SIG-M5 (cell line): ENCODE data around the gene ACOT7.

Experiments used
- DNase-seq: peaks from one replicate; lab custom pipeline; 2025; lab: John Stamatoyannopoulos, UW

ACOT7 gene

DNA sequence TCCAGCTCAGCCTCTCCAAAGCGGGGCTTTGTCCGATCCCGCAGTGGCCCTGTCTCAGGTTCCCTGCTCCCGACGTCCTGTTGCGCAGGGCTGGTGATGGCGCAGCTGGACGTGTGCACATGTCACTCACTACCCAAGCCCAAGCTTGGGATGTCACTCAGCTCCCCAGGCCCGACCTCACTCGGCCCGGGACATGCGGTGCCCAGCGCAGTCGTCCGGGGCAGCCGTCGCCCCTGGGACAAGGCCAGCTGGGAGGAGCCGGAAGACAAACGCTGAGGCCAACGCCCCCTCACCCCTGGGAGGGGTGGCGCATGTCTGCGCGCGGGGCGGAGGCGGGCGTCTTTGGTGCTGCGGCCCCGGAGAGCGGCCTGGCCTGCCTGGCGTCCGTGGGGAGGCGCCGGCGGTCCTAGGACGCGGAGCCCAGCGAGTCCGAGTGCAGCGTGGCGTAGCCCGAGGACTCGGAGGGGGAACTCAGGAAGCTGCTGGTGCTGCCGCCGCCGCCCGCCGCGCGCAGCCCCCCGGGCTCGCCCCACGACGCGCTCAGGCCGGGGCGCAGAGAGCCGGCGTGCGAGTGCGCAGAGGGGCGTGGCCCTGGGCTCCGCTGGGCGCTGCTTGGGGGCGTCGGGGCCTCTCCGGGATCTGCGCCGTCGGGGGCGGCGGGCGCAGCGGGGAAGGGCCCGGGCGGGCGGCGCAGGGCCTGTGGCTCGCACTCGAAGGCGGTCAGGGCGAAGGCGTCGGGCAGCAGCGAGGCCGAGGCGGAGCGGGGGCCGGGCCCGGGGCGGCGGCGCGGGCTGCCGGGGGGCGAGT lies 144.4 kb downstream of the ACOT7 start:
- DNase-seq = no peak

DNA sequence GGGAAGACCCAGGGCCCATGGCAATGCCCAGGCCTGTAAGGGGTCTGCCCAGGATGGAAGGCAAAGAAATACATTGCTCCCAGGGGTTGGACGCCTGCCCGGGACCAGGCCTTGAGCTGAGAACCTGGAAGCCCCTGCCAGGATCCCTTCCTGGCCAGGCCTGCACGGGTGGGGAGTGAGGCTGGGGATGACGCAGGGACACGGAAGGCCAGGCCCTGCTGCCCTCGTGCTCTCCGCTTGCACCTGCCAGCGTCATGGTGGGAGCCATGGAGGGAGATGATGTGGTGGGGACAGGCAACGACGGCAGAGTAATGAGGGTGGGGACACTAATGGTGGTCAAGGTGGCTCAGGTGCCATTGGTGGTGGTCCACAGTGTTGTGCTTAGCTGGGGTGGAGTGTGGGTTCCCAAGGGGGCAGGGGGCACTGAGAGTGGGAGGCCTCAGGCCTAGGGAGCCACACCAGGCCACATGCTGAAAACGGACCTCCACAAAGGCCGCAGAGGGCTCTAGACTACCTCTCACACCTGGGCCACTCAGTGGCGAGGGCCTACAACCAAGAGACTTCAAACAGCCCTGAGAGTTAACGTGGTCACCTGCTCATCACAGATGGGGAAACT lies 145.3 kb downstream of the ACOT7 start:
- no peak for DNase-seq

DNA sequence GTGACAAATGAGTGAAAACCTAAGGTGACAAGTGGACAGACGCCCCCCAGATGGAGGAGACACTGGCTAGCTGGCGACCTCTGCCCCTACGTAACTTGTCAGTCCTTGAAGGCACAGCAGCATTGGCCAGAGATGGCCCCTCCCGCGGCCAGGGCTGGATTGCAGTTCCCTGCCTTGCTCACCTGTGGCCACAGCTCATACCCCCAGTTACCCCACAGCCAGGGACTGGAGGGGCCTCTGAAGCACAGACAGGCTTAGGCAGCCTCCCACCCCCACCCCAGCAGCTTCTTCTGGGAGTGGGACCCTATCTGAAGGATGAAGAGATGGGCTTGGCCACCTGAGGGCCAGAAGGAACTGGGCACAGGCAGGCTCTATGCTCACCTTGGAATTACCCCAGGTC lies 145.9 kb downstream of the ACOT7 start:
- no peak for DNase-seq

DNA sequence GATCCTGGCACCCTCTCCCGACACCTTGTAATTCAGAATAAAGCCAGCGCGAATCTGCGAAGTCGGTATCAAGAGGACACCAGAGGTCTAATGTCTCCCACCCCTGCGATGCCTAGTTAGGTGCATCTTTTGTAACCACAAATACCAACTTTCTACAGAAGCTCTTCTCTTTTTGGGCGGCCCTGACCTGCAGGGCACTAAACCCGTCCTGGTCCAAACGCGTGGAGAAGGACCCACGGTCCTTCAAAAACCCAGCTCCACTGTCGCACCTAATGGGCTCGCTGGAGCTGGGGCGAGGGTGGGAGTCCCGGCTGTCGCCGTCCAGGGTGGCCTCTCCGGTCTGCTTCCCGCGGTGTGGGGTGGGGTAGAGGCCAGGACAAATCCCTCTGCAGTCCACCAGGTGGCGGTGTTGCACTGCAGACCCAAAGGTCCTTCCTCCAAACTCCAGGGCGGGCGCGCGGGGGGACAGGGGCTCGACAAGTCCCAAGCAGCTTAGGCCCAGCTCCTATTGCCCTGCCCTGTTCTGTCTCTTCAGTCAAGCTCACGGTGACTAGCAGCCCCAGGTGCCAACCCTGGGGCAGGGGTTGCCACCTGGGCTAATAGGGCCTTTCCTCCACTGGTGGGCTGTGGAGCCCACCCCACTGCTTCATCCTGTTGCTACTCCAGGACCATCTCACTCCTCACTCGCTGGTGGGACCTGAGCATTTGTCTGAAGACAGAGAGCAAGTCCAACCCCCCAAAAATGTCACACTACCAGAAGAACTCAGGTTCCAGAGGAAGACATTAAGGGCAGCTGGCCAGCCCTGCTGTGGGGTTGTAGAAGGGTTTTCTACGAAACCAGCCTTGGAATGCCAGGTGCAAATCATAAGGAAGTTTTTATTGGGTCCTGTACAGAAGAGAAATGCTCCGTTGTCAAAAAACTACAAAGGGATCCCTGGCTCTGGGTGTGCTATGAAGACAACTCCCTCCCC lies 146.8 kb downstream of the ACOT7 start:
- DNase-seq = no peak

DNA sequence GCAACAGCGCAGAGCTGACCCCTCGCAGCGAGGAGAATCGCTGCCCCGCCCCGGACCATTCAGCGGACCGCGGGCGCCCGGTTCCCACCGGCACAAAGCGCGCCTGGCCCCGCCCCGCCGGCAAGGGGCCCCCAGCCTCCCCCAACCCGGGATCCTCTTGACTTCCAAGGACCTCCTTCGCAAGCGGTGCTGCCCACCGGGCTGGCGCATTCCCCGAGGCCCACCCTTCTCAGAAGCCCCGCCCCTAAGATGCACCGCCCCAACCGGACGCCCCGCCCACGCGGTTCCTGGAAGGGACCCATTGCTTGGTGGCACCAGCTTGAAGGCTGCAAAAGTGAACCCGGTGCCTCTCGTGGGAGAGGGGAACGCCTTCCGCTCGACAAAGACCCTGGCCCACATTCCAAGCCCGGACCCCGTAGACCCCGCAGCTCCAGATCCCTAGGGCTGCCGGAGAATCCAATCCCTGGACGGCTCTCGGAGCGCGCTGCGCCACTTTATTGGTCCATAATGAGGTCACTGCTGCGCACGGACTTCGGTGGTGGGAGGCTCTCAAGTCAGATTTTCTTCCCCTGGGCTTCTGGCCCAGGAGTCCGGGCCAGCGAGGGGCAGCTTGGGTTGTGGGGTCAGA lies 147.6 kb downstream of the ACOT7 start:
- DNase-seq = no peak

DNA sequence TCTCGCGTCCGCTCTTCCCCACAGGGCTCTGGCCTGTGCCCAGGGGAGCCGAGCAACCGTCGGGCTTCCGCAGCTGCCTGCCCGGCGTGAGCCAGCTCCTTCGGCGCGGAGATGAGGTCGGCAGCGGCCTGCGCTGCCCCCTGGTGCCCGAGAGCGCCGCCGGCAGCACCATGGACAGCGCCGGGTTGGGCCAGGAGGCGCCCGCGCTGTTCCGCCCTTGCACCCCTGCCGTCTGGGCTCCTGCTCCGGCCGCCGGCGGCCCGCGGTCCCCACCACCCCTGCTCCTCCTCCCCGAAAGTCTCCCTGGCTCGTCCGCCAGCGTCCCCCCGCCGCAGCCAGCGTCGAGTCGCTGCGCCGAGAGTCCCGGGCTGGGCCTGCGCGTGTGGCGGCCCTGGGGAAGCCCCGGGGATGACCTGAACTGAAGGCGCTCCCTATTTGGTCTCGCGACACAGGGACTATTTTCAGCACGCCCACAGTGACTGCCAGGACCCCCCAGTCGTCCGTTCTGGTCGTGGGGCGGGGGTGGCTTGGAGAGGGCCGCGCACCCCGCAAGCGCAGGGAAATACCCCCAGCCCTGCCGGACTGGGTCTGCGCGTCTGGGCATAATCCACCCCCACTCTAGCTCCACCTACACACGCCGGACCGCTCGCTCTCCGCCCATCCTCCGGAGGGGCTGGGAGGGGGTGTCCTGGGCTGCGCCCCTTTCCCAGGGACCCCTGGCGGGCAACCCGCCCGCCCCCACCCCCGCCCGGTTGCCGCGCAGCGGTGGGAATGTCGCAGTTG lies 148.3 kb downstream of the ACOT7 start:
- DNase-seq = no peak

DNA sequence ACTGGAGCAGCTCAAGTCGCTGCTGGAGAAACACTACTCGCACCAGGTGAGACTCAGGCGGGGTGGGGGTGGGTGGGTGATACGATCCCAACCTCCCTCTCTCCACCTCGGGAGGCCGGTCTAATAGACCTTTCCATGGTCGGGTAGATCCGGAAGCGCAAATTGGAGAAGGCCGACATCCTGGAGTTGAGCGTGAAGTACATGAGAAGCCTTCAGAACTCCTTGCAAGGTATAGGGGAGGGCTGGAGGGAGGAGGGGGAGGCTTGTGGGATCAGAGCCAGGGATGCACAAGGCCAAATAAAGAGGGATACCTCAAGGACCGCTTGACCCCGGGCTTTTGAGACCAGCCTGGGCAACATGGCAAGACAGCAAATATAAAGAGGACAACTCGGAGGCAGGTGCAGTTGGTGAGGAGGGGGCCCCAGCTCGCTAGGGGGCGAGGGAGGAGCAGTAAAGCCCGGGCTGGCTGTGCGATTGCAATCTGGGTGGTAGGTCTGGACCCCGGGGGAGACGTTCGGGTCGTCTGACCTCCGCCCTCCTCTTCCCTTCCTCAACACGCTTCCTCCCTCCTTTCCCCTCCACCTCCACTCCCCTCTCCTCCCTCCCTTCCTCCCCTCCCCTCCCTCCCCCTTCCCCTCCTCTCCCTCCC lies 149.0 kb downstream of the ACOT7 start:
- DNase-seq = no peak

DNA sequence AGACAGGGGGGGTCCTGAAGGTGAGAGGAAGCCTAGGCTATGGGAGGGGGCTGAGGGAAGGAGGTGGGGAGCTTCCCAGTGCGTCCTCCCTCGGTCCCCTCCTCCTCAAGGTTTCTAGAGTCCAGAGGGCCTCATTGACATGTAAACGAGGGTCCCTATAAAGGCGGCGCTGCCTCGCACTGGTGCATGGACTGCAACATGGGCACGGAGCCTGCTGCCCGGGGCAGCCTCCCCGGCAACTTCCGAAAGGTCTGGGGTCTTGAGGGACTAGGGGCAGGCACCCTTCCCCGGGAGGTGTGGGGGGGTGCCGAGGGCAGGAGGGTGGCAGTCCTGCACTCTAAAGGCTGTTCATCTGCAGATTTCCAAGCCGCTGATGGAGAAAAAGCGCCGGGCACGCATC lies 149.6 kb downstream of the ACOT7 start, which contains the start of gene HES3:
HES3 (plus strand) TSS at position 187 of the 400 bp plus-strand sequence; CDS start at position 374, 187 bp downstream.
- no peak for DNase-seq

DNA sequence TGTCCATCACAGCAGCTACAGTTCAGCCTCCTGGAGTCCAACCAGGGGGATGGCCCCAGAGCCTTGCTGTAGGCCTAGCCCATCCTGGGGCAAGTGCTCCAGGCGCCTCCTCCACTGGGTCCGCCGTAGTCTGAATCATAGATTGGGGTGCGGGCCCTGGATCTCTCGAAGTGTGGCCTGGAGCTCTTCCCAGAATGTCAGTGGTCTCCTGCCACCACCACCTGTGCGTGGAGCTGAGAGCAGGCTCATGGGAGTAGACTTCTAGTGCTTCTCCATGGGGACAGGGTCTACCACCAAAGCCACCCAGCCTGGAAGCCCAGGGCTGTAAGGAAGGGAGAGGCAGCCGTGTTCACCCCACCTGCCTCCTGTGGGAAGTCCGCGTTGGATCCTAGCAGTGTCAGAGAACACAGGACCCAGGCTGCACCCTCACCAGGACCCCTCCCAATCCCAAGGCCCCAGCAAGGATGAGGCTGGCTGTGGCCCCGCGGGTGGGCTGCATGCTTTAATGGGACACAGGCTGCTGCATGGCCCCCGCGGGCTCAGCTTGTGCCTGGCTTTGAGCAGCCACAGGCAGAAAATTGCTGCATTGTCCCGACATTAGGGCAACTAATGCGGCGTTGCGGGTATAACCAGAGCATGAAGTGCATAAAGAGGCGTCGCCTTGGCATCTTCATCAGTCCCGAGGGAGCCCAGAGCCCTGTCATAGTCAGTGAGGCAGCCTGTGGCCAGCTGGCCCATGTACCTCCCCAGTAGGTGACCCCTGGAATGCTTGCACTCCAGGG lies 150.3 kb downstream of the ACOT7 start:
- DNase-seq = no peak

DNA sequence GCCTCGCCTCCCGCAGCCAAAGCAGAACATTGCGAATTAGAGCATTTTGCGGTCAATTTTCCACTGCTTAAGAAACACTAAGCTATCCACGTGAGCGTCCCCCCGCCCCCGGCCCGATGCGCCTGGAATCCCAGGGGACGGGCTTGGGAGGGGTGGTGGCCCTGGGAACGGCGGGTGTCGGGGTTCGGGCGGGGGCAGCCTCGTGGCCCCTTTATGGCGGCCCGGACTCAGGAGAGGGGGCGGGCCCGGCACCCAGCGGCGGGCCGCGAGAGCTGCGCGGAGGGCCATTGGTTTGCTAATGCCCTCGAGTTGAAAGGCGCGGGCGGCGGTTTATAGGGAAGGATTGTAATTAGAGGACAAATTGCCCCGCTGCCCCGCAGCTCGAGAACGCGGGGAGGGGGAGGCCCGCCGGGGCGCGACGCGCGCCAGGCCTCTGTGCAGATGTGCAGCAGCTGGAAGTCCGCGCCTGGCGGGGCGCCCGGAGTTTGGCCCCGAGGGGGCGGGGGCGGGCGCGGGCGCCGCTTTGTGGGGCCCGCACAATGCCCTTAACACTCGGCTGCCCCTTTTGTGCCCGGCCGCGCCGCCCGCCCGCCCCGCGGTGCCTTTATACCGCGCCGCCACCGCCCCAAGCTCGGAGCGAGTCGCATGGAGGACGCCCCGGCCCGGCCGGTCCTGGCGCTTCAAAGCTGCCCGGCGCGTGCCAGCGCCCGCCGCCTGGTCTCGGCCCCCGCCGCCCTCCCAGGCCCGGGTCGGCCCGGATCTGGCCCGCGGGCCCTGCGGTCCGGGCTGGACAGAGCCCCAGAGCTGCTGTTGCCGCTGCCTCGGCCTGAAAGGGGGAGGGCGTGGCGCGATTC lies 151.5 kb downstream of the ACOT7 start:
- no peak for DNase-seq

DNA sequence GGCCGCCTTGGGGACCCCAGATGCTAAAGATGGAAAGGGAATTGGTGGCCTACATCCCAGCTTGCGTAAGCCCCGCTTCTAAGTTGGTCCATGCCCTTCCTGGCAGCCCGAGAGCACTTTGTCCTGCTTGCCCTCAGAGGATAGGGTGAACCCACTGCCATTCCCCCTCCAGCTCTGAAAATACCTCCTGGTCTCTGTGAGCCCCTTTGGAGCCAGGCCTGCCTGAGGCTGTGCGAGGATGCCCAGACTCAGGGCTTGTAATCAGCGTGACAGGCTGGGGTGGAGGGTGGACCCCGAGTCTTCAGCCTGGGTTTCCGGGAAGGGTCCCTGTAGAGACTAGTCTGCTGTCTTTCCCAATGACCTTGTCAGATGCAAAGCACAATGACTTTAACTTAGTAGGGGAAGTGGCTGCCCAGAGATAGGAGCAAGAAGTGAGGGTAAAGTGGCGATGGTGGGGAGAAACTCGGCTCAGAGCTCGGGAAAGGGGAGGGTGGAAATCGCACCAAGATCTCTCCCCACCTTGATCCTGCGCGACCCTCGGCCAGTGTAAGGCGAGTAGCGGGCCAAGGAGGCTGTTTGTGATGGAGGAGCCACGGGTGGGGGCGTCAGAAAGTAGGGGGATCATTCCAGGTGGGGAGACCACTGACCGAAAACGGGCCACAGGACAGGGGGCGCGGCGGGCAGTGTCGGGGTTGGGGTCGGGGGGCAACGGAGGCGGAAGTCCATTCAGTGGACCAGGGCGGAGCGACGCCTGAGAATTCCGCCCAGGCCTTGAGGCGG lies 152.3 kb downstream of the ACOT7 start:
- DNase-seq = no peak

DNA sequence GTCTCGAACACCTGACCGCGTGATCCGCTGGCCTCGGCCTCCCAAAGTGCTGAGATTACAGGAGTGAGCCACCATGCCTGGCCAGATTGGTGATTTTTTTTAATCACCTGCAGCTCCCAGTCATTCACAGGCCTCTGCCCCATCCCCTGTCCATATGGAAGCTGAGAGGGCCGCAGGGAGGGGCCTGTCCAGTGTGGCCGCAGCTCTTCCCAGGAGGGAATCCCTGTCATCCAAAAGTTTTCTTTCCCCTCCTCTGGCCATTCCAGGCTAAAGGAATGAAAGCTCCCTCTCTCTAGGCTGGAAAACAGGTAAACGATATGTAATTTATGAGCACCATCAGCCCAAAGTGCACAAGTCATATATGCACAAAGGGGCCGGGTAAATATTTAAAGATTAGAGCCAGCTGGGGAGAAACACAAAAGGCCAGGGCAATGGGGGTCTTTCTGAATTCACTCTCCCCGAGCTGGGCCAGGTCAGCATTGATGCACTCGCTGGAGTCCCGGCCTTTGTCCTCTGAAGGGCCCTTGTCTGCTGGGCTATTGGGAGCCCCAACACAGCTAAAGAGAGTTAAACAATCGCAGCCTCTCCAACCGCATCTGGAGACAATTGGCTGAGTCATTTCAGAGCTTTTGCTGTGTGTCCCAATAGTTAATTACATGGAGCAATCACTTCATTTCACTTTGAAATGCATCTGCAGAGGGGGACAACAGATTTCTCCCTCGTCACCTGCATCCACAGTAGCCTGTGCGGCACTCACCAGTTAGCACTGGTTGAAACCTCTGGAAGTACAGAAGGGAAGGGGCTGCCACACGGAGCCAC lies 153.4 kb downstream of the ACOT7 start:
- no peak for DNase-seq

DNA sequence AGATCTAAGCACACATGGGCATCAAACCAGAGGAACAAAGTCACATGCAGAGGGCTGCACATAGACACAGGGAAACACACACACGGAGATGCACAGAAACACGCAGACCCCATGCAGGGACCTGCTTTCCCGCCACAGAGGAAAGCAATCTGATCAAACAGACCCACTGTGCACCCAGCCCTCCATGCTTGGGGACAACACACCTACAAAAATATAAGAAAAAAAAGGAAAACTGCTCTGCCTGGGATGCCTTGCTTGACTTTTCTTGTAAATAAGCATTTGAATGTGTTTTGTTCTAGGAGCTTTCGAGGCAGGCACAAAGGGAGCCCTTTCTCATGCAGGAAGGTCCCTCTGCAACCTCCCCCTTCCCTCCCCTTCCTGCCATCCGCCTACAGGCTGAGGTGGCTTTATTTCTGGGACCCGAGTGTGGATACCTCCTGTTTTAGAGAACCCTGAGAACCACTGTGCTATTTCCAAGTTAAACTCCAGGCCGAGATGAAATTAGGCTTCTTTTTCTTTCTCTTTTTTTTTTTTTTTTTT lies 154.3 kb downstream of the ACOT7 start:
- no peak for DNase-seq

DNA sequence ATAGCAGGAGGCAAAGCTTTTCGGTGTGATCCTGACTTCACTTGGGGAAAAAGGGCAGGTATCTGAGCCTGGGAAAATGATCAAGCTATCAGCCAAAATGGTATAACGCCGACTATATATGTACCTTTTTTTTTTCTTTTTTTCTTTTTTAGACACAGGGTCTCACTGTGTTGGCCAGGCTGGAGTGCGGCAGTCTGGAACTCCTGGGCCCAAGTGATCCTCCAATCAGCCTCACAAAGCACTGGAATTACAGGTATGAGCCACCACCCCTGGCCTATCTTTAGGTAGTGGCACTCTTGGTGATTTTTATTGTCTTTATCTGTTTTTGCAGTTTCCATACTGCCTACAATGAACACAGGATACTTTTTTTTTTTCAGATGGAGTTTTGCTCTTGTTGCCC lies 156.5 kb downstream of the ACOT7 start:
- no peak for DNase-seq

DNA sequence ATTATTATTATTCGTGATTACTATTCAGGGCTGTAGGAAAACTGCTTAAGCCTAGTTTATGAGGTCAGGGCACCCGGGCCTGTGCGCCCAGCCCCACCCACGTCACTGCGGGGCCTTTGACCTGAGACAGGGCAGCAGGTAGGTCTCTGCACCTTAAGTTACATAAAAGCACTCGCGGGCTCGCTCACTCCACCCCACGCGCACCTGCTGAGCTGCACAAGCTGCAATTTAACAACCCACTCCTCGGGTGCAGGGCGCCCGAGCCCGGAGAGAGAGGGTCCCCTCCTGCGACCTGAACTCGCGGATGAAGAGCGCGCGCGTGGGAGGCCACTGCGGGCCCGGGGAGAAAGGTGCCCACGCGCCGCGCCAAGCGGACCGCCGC lies 158.3 kb downstream of the ACOT7 start:
- DNase-seq = no peak

DNA sequence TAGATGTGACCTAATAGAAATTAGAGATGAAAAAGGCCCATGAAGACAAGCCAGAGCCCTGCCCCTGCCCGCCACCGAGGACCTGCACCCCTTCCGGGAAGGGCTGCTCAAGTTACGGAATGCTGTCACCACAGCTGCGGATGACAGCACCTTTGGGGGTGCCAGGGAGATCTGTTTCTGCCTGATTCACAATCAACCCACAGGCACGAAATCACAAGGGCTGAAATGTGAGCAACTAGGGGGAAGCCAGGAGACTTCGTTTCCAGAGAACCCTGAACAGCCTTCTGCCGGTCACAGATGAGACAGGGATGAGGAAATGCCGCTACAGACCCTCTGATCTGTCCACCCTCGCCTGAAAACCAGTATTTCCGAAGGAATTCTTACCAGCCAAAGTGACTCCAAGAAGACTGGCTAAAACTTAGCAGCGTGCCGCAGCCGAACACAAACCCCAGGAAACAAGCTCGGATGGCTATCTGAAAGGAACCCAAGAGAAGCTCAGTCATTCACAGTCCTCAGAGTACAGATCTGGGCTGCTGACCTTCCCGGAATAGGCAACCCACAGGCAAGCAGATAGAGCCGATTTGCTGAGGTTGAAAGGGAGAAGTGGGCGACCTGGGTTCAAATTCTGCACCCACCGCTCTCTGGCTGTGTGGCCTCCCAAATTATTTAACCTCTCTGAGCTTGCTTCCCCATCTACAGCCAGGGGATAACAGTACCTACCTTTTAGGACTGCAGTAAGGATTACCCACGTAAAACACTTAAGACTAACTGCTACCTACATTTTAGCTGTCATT lies 158.9 kb downstream of the ACOT7 start:
- DNase-seq = no peak
